Purkinje cell (primary cell): ENCODE results near the gene ACSM2A. TPM values are rescaled to one million over a fixed set of nuclear protein-coding genes. Genes with fewer than 3 reads are reported as not detected.

Source experiments
- polyA plus RNA-seq: library from polyadenylated mRNA; unstranded; fragments of >200 nt; fragmentation: Nextera tagmentation; gene quantifications from 2 replicates; pipeline ENCODE4 v1.2.1, GENCODE V29; 2014

The ACSM2A gene
- not detected in 2 replicates for polyA plus RNA-seq

GRCh38 chr16:20451364-20451763 lies at the start of gene ACSM2A:
ACSM2A (plus strand) TSS chr16:20451521; CDS start chr16:20460115, 8,594 bp downstream.

DNA sequence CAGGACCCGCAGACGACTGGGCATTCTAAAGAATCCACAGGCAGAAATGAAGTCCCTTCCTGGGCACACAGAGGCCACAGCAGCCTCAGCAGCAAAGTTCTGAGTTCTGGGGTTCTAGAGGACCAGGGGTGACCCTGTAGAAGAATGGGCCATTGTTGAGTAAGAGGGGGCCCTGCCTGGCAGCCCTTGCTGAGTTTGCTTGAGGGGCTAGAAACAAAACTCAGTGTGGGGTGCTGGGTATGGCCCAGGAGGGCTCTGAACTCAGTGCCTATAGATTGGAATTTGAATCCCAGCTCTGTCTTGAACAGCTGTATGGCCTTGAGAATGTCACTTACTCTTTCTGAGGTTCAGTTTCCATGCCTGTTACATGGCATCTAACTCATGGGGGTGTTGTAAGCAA lies 46.7 kb upstream of the ACSM2A start, which contains the start of gene PDILT:
PDILT (minus strand) TSS at position 101 of the 400 bp plus-strand sequence. CDS start 5,437 bp downstream, outside the sequence.

GRCh38 chr16:20409398-20410120 lies 41.8 kb upstream of the ACSM2A start, which contains the start of gene ACSM5:
ACSM5 (plus strand) TSS chr16:20409534; CDS start chr16:20411485, 1,951 bp downstream.

Other genes with a start within 250 kb of the ACSM2A start
- gene GP2, start 124.0 kb upstream of the ACSM2A start, polyA plus RNA-seq = not detected in 2 replicates
- not detected in 2 replicates for gene UMOD, start 98.8 kb upstream of the ACSM2A start, polyA plus RNA-seq
- not detected in 2 replicates for gene PDILT, start 46.8 kb upstream of the ACSM2A start, polyA plus RNA-seq
- gene ACSM5, start 42.0 kb upstream of the ACSM2A start, polyA plus RNA-seq = 0.62 and 2.9 TPM in 2 replicates
- not detected in 2 replicates for gene ACSM2B, start 124.8 kb downstream of the ACSM2A start, polyA plus RNA-seq
- 1.2 TPM in 1 of 2 replicates, not detected in the other for gene ACSM1, start 246.2 kb downstream of the ACSM2A start, polyA plus RNA-seq